NCI-H82 (cell line): Measurements from ENCODE around the gene ZNF581.

Experiments used
- DNase-seq: peaks from one replicate; lab custom pipeline; 2025; lab: John Stamatoyannopoulos, UW

The ZNF581 gene

GRCh38 chr19:55680339-55681130 is 37.1 kb downstream of the ZNF581 start:
- no peak for DNase-seq

- no peak for DNase-seq
Measured at GRCh38 chr19:55681131-55682092, 38.0 kb downstream of the ZNF581 start.

- no peak for DNase-seq
Measured at GRCh38 chr19:55683449-55684261, 40.2 kb downstream of the ZNF581 start.

GRCh38 chr19:55684946-55685681 is 41.7 kb downstream of the ZNF581 start:
- DNase-seq: no peak

GRCh38 chr19:55685776-55686175 is 42.3 kb downstream of the ZNF581 start:
- no peak for DNase-seq

- DNase-seq: no peak
Measured at GRCh38 chr19:55686311-55687050, 43.0 kb downstream of the ZNF581 start.

GRCh38 chr19:55687281-55688201 is 44.1 kb downstream of the ZNF581 start:
- DNase-seq: no peak

GRCh38 chr19:55688422-55689218 is 45.2 kb downstream of the ZNF581 start:
- peak; percentile 55 for DNase-seq

- DNase-seq: no peak
Measured at GRCh38 chr19:55689411-55690108, 46.1 kb downstream of the ZNF581 start.

GRCh38 chr19:55690109-55690768 is 46.8 kb downstream of the ZNF581 start:
- DNase-seq: no peak

GRCh38 chr19:55690769-55691545 is 47.5 kb downstream of the ZNF581 start:
- no peak for DNase-seq

GRCh38 chr19:55691561-55692481 is 48.4 kb downstream of the ZNF581 start:
- DNase-seq: no peak

- no peak for DNase-seq
Measured at GRCh38 chr19:55692681-55693081, 49.2 kb downstream of the ZNF581 start.

GRCh38 chr19:55693336-55693974 is 50.0 kb downstream of the ZNF581 start:
- no peak for DNase-seq

- DNase-seq: no peak
Measured at GRCh38 chr19:55694241-55694655, 50.8 kb downstream of the ZNF581 start.
